GM18951 (cell line): ENCODE data around the gene ANKRD24.
"Not testable (repeated sequence)": the region's sequence is repeated elsewhere in the genome, so short reads cannot be mapped to it uniquely, and the experiment has no call there.

ENCODE experiments used
- POLR2A ChIP-seq: IDR thresholded peaks from 4 replicates; pipeline ENCODE4 v1.6.1; 2011; ENCODE audit warnings: mild to moderate bottlenecking; ENCODE audit not compliant: insufficient read length, insufficient read depth; ENCODE audit errors: extremely low read depth
- in situ Hi-C: fragments of 300-500 bp; cut with MboI; formaldehyde crosslinking; loops from one replicate; pipeline ENCODE4 v1.12.0; 2022; ENCODE audit warnings: low sequenced_read_pairs, mixed read lengths, inconsistent platforms; ENCODE audit not compliant: unreplicated experiment

Gene ANKRD24

GRCh38 chr19:4178990-4179389 is 3.5 kb upstream of the ANKRD24 start:
- in situ Hi-C loops = no loop called here
- no peak for TF ChIP-seq POLR2A

DNA sequence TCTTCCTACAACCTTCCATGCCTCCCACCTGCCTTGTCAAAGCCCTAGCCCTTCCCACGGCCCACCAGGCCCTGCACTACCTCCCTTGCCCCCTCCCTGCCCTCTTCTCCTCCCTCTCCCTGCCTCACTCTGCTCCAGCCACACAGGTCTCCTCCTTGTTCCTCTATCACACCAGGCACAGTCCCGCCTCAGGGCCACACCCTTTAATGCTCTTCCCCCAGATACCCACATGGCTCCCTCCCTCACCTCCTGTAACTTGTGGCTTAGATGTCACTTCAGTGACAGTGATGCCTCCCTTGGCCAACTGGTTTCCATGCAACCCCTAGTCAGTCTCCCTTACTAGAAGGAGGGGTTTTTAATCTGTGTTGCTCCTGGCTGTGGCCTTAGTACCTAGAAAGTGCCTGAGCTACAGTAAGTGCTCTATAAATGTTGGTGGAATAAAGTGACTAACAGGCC is 1.4 kb upstream of the ANKRD24 start:
- in situ Hi-C loops = no loop called here
- TF ChIP-seq POLR2A = no peak

DNA sequence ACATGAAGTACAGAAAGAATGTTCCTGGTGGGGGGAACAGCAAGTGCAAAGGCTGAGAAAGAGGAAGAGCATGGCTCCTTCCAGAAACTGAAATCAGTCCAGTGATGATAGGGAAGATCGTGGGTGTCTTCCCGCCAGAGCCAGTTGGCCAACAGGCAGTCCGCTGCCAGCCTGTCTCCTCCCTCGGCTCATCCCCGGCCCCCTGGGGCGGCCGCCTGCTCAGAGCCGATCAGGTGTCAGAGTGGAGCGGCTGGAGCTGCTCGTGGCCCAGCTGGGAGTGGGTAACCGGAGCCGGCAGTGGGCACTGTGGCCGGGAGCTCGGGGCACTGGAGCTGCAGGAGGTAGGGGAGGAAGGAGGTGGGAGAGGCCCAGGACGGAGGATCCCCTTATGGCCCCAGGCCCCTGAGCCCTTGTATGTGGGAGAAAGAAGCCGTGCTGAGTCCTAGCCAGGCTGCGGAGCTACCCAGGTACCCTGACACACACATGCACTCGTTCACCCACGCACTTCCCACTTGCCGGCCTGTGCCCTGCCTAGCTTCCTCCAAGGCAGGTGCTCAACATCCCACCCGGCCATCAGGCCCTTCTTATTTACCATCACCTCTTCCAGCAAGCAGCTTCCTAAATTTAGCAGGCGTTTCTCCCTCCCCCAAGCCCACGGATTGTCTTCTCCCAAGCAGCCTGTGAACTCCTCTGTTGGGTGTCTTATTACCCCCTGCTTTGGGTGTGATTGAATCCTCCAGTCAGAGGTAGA is 1.7 kb downstream of the ANKRD24 start:
- no peak for TF ChIP-seq POLR2A
- in situ Hi-C loops = no loop called here

- in situ Hi-C loops = no loop called here
- TF ChIP-seq POLR2A = no peak
These were observed 2.3 kb downstream of the ANKRD24 start for GRCh38 chr19:4184718-4185352.

DNA sequence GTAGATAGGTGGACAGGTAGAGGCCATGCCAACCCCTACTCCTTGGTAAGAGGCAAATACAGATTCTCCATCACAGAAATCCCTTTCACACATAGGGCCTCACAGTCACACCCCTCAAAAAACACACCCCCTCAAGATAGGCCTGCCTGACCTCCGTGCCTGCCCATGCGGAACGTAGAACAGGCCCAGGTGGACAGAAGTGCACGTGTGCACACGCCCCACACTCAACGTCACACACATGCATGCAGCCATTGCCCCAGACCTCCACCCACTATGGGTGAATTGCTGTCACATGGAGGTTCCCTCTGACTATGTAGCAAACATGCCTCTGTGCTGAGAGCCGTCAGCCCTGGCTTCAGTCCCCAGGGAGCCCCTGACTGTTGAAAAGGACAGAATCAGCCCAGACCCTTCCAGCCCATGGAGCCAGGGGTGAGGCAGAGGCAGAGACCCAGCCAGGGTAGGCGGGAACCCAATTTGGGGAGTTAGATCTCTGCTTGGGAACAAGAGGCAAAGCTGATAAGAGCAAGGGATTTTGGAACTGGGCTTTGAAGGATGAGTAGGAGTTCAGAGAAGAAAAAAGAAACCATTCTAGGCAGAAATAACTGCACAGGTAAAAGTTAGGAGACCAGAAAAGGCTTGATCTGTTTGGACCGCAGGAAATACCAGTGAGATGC is 3.1 kb downstream of the ANKRD24 start:
- TF ChIP-seq POLR2A = no peak
- in situ Hi-C loops = no loop called here

GRCh38 chr19:4186087-4186993 is 3.9 kb downstream of the ANKRD24 start:
- in situ Hi-C loops = no loop called here
- TF ChIP-seq POLR2A = no peak

DNA sequence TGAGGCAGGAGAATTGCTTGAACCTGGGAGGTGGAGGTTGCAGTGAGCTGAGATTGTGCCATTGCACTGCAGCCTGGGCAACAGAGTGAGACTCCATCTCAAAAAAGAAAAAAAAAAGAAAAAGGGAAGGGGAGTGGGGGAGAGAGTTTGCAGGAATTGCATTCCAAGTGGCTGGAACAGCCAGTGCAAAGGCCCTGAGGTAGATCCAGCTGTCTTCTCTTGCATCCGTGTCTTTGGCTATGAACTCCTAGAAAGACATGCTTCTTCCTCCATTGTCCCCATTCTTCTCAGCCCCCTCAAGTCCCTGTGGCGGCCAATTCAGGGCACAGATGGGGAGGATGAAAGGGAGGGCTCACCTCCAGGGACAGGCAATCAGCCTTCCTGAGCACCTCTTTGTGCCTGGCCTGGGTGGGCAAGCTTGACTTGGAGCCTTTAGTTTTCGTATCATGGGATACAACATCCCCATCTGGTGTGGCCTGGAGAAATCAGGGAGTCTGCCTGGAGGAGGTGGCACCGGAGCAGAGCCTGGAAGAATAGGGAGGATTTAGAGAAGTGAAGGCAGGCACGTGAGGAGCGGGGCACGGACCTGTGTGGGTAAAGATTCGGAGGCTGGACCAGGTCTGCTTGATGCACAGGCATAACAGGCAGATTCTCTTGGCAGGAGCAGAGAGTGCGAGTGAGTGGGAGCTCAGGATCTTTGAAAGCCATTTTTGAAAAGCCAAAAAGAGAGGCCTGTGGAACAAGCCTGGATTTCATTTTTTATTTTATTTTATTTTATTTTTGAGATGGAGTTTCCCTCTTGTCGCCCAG is 5.0 kb downstream of the ANKRD24 start:
- no peak for TF ChIP-seq POLR2A
- in situ Hi-C loops = no loop called here

DNA sequence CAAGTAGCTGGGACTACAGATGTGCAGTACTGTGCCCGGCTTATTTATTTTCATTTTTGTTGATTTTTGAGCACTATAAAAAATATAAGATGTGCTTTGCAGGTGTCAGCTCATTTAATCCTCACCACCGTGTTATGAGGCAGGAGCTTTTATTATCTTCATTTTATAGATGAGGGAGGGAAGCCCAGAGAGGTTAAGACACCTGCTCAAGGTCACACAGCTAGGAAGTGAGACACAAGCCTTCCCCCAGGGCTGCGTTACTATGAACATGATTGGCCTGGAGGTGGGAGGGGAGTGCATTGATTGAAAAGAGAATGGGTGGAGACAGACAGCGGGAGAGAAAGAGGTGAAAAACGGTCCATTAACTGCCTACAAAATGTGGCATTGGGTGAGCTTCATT is 7.2 kb downstream of the ANKRD24 start:
- TF ChIP-seq POLR2A = no peak
- in situ Hi-C loops = no loop called here

GRCh38 chr19:4192537-4192936 is 10.0 kb downstream of the ANKRD24 start:
- in situ Hi-C loops = not testable (repeated sequence)

- TF ChIP-seq POLR2A = no peak
- in situ Hi-C loops = no loop called here
These were observed 11.9 kb downstream of the ANKRD24 start for GRCh38 chr19:4194353-4194752.

DNA sequence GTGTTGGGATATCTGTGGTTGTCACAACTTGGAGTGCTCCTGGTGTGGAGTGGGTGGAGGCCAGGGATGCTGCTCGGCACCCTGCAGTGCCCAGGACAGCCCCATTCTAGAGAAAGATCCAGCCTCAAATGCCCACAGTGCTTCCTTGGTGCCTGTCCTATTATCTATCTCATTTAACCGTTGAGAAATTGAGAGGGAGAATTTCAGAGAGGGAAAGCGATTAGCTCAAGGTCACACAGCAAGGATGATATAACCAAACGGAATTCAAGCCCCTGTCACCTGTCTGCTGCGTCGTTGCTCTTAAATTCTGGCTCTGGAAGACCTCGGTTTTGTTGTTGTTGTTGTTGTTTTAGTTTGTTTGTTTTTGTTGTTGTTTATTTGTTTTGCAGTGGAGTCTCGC is 13.5 kb downstream of the ANKRD24 start:
- in situ Hi-C loops = no loop called here
- TF ChIP-seq POLR2A = no peak

DNA sequence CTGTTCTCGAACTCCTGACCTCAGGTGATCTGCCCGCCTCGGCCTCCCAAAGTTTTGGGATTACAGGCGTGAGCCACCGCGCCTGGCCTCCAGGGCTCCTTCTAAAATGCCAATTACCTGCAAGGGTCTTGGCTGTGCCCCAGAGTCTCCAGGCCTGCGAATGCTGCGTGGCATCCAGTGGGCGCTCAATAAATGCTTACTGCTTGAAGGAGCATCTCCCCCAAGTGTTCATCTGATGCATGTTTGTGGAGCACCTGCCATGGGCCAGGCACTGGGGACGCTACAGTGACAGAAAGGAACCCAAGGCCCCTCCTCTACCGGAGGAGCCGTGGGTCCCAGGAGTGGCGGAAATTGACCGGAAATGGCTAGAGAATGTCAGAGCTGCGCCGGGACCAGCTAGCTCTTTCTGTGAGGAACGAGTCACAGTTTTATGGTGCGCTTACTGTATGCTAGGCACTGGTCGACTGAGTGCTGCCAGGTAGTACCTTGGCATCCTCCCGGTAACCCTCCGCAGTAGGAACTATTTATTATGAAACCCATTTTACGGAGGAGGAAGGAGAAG is 14.2 kb downstream of the ANKRD24 start:
- in situ Hi-C loops = no loop called here
- TF ChIP-seq POLR2A = no peak
